GM12878 (cell line): ENCODE results near the gene FAAP100. TPM values are rescaled to one million over a fixed set of nuclear protein-coding genes. Genes with fewer than 3 reads are reported as not detected.

Source experiments
- ATAC-seq: fragments of 200-7000 bp; cut with Tn5 transposase; 3 replicates; pipeline ENCODE4 v1.9.1; 2020; ENCODE audit warnings: mild to moderate bottlenecking, moderate library complexity
- BruUV-seq: library from RNA; stranded (reverse); fragments of 400-500 nt; replicated peaks from 2 replicates; lab custom pipeline; 2021; lab: Mats Ljungman, UMichigan
- CTCF ChIA-PET: fragments of 300-600 bp; sonication (Branson Sonifier 250); formaldehyde crosslinking; extraction: SDS; loops from one replicate; lab custom pipeline; 2021; ENCODE audit warnings: inconsistent platforms; lab: Yijun Ruan, JAX
- POLR2A ChIA-PET: fragments of 350-600 bp; formaldehyde crosslinking; extraction: SDS; loops from one replicate; lab custom pipeline; 2021; ENCODE audit warnings: inconsistent platforms; lab: Charles Lee
- RAD21 ChIA-PET: fragments of 300-600 bp; sonication (Branson Sonifier 250); formaldehyde crosslinking; loops from one replicate; lab custom pipeline; 2023; ENCODE audit warnings: antibody characterized with exemption; ENCODE audit not compliant: unreplicated experiment; lab: Charles Lee
- SMC1A ChIA-PET: fragments of 300-600 bp; sonication (Branson Sonifier 250); formaldehyde crosslinking; loops from one replicate; lab custom pipeline; 2023; ENCODE audit not compliant: unreplicated experiment, uncharacterized antibody; lab: Charles Lee
- DNase-seq: peaks from one replicate; pipeline ENCODE4 v3.0.0-alpha.2; 2011; ENCODE audit warnings: low read depth, low spot score
- FAIRE-seq: peaks from 3 replicates; lab custom pipeline; 2011; peaks lifted over from hg19 to GRCh38; lab: Jason Lieb, UNC
- H2AFZ ChIP-seq: 2 replicates; pipeline ENCODE4 v1.6.0; 2011; ENCODE audit warnings: low read depth, low read length, control low read depth; ENCODE audit not compliant: control insufficient read depth
- H3K27ac ChIP-seq: 2 replicates; pipeline ENCODE4 v1.5.1; 2011; ENCODE audit warnings: control low read depth; ENCODE audit not compliant: control insufficient read depth, insufficient read depth
- H3K27me3 ChIP-seq, 2 experiments: replicated peaks in 1 of 2; 2 replicates each; pipeline versions ENCODE4 v1.6.0 to v1.6.1; 2011; ENCODE audit warnings: low read length in 1 of 2; ENCODE audit not compliant: control insufficient read depth in 2 of 2, insufficient read depth in 2 of 2
- H3K36me3 ChIP-seq, 2 experiments: 2 replicates each; pipeline ENCODE4 v1.5.1; 2011; ENCODE audit warnings: low read length in 1 of 2; ENCODE audit not compliant: control insufficient read depth in 2 of 2, insufficient read depth in 2 of 2
- H3K4me1 ChIP-seq: 2 replicates; pipeline ENCODE4 v1.6.1; 2011; ENCODE audit warnings: mild to moderate bottlenecking, low read length, moderate library complexity, mixed read lengths; ENCODE audit not compliant: control insufficient read depth, insufficient read depth
- H3K4me2 ChIP-seq: 2 replicates; pipeline ENCODE4 v1.6.0; 2011; ENCODE audit warnings: control low read depth; ENCODE audit not compliant: control insufficient read depth, insufficient read depth
- H3K4me3 ChIP-seq: fragments of 200-600 bp; sonication (generic); 2 replicates; pipeline ENCODE4 v1.5.1; 2016
- H3K79me2 ChIP-seq: 2 replicates; pipeline ENCODE4 v1.6.0; 2011; ENCODE audit warnings: low read length; ENCODE audit not compliant: control insufficient read depth, insufficient read depth
- H3K9ac ChIP-seq: 2 replicates; pipeline ENCODE4 v1.8.0; 2011; ENCODE audit warnings: low read length, control low read depth, mixed read lengths; ENCODE audit not compliant: control insufficient read depth, insufficient read depth
- H3K9me3 ChIP-seq: replicated peaks from 3 replicates; pipeline ENCODE4 v1.5.1; 2011; ENCODE audit warnings: mild to moderate bottlenecking, low read length; ENCODE audit not compliant: control insufficient read depth, insufficient read depth
- H4K20me1 ChIP-seq: 2 replicates; pipeline ENCODE4 v1.6.0; 2011; ENCODE audit not compliant: control insufficient read depth, insufficient read depth
- BMI1 ChIP-seq: fragments of 450-650 bp; IDR thresholded peaks from 2 replicates; pipeline ENCODE4 v1.6.1; 2016; ENCODE audit warnings: mild to moderate bottlenecking, moderate library complexity, borderline replicate concordance
- EGR1 ChIP-seq, 2 experiments: IDR thresholded peaks; 1 replicate in 1 of 2; 2 replicates in 1 of 2; pipeline ENCODE4 v1.6.1; 2011 to 2012; ENCODE audit warnings: low read depth in 2 of 2, low read length in 2 of 2, borderline replicate concordance in 1 of 2, mild to moderate bottlenecking in 1 of 2, moderate library complexity in 1 of 2
- PAX5 ChIP-seq: IDR thresholded peaks from 2 replicates; pipeline ENCODE4 v1.6.1; 2011; ENCODE audit warnings: low read depth, low read length, borderline replicate concordance
- STAT3 ChIP-seq: IDR thresholded peaks from 2 replicates; pipeline ENCODE4 v1.6.1; 2011; ENCODE audit warnings: low read depth, low read length, improper control_type of control experiment
- TCF3 ChIP-seq: IDR thresholded peaks from 2 replicates; pipeline ENCODE4 v1.6.1; 2012; ENCODE audit warnings: low read depth, mild to moderate bottlenecking, low read length, borderline replicate concordance; ENCODE audit not compliant: insufficient read depth
- WGBS: methylation state at CpG from one replicate; pipeline ENCODE4 v1.1.6; 2016; ENCODE audit warnings: low lambda C conversion rate; ENCODE audit not compliant: insufficient replicate concordance, insufficient coverage; ENCODE audit errors: missing lambda C conversion rate; 5-methylcytosine and 5-hydroxymethylcytosine counted together
- in situ Hi-C: fragments of 300-500 bp; cut with MboI; formaldehyde crosslinking; loops from 9 replicates; pipeline ENCODE4 v1.14.3; 2018; ENCODE audit warnings: mixed read lengths
- intact Hi-C: fragments of 100-400 bp; cut with micrococcal nuclease; formaldehyde crosslinking; loops from one replicate; pipeline ENCODE4 v1.14.2; 2022; ENCODE audit not compliant: unreplicated experiment
- polyA plus RNA-seq, 11 experiments: library from polyadenylated mRNA; depleted of rRNA in 4 of 11; unstranded in 6 of 11; stranded (reverse) in 5 of 11; fragments of >200 nt; fragmentation: Nextera tagmentation in 4 of 11; fragmentation: Illumina TruSeq in 1 of 11; extraction: Ambion mirVana in 4 of 11; extraction: Trizol in 1 of 11; gene quantifications; 1 replicate in 1 of 11; 2 replicates in 10 of 11; pipeline versions ENCODE4 v1.2.1 to v1.2.3, GENCODE V29; 2011 to 2016; ENCODE audit warnings: inconsistent platforms in 2 of 11, missing spikeins in 2 of 11, low read depth in 1 of 11
- total RNA-seq, 4 experiments: library from RNA; depleted of rRNA in 3 of 4; stranded (reverse); fragments of >200 nt in 3 of 4; fragmentation: Illumina TruSeq in 1 of 4; extraction: Trizol in 1 of 4; gene quantifications; 2 replicates each; pipeline versions ENCODE4 v1.2.1 to v1.2.3, GENCODE V29; 2013 to 2021
- TF ChIP-seq, protein P1 (sequence below): IDR thresholded peaks from 2 replicates; pipeline ENCODE4 v1.6.1; 2012; ENCODE audit warnings: low read depth, low read length, improper control_type of control experiment
- TF ChIP-seq, protein P2 (sequence below): fragments of 450-650 bp; conservative IDR thresholded peaks from 2 replicates; pipeline ENCODE4 v1.6.1; 2017; ENCODE audit warnings: mild to moderate bottlenecking, moderate library complexity

Gene FAAP100
- total and polyA plus RNA-seq, 10 of the 15 experiments (the other 5 are each of a cell fraction or from before 2014, with no cell fraction given), result 0.11 to 46.2 (median 17.1) TPM

DNA sequence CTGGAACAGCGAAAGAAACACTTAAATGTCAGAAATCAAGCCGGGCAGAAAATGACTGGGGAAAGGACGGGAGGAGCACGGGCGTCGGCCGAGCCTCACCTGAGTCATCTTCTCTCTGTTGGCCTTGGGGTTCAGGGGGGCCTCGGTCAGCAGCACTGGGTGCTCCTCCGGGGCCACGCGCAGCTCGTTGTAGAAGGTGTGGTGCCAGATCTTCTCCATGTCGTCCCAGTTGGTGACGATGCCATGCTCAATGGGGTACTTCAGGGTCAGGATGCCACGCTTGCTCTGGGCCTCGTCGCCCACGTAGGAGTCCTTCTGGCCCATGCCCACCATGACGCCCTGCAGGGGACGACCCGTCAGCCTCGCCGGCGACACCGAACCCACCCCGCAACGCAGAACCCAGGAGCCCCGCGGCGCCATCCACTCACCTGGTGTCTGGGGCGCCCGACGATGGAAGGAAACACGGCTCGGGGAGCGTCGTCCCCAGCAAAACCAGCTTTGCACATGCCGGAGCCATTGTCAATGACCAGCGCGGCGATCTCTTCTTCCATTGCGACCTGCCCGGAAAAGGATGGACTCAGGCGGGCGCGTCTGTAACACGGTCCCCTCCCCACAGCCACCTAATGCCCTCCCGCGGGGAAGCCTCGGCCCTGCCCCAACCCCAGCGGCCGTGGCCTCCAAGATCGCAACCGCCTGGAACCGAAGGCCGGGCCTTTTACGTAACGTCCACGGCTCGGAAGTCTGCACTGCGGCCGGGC, 40.2 kb downstream of the FAAP100 start (continued):
- peak; percentile 51; the same call in 1 of the 2 replicates for TF ChIP-seq BMI1
- TF ChIP-seq EGR1 (IDR thresholded peaks at IDR 0.05; ENCODE audit: borderline replicate concordance in 1 of 2, low read depth in 2 of 2, low read length in 2 of 2), result 0 out of 3 replicates have a peak, but pooled peaks of 1 of the 2 experiments have one; percentile 1
- TF ChIP-seq, protein P1, sequence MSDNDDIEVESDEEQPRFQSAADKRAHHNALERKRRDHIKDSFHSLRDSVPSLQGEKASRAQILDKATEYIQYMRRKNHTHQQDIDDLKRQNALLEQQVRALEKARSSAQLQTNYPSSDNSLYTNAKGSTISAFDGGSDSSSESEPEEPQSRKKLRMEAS, result no peak
- TF ChIP-seq, protein P2, sequence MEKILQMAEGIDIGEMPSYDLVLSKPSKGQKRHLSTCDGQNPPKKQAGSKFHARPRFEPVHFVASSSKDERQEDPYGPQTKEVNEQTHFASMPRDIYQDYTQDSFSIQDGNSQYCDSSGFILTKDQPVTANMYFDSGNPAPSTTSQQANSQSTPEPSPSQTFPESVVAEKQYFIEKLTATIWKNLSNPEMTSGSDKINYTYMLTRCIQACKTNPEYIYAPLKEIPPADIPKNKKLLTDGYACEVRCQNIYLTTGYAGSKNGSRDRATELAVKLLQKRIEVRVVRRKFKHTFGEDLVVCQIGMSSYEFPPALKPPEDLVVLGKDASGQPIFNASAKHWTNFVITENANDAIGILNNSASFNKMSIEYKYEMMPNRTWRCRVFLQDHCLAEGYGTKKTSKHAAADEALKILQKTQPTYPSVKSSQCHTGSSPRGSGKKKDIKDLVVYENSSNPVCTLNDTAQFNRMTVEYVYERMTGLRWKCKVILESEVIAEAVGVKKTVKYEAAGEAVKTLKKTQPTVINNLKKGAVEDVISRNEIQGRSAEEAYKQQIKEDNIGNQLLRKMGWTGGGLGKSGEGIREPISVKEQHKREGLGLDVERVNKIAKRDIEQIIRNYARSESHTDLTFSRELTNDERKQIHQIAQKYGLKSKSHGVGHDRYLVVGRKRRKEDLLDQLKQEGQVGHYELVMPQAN, result 0 out of 2 replicates have a peak, but pooled peaks have one; percentile 13
- TF ChIP-seq PAX5, result no peak

DNA sequence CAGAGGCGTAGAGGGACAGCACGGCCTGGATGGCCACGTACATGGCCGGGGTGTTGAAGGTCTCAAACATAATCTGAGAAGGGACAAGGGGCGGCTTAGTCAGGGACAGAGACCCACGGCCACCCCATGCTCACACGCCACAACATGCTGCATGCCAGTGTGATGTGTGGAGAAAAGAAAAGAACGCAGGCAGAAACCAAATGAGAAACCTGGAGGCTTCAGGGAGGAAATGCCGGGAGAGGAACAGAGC, 40.7 kb downstream of the FAAP100 start:
- DNase-seq, result no peak
- H3K27me3 ChIP-seq, result no peaks in the 10 kb centered on the region
- peaks cover 72% of the 10 kb centered on the region for H3K79me2 ChIP-seq
- ChIA-PET POLR2A (interaction anchor here (0.6 kb wide), 1 partner anchor 506 kb away, joined by 3 read pairs; no protein-coding TSS in a partner anchor), CTCF (interaction anchor here (1.5 kb wide), 1 partner anchor 27 kb away, joined by 4 read pairs; no protein-coding TSS in a partner anchor), RAD21 (no interaction called here), SMC1A (no interaction called here)
- in situ Hi-C loops (no loop called here), intact Hi-C loops (loop anchor here (10.0 kb wide), 1 partner anchor 257 kb away; no protein-coding TSS in a partner anchor)
- H3K9me3 ChIP-seq, result no peaks in the 10 kb centered on the region; the same call in 2 of the 3 replicates
- H3K27ac ChIP-seq, result peak overlapping the region; percentile 76
- H3K36me3 ChIP-seq, result peaks cover 18 to 29% of the 10 kb centered on the region in 2 experiments
- peaks cover 2% of the 10 kb centered on the region; the same call in 1 of the 2 replicates for H3K4me1 ChIP-seq
- under 1% methylated on average over 9 of the region's 9 CpGs for WGBS
- no TSS peak for BruUV-seq
- H3K4me3 ChIP-seq, result peak overlapping the region; percentile 95
- no peak for FAIRE-seq
- H3K4me2 ChIP-seq, result peak overlapping the region; percentile 85
- TF ChIP-seq STAT3 (no peak), TCF3 (0 out of 2 replicates have a peak, but pooled peaks have one; percentile 1)
- no peak overlapping the region for H2AFZ ChIP-seq
- peak overlapping the region; percentile 85 for H3K9ac ChIP-seq
- ATAC-seq, result no peak
- H4K20me1 ChIP-seq, result peaks cover 11% of the 10 kb centered on the region
